ENCODE measurements around the gene AKR7A3.
"Not testable (repeated sequence)": the region's sequence is repeated elsewhere in the genome, so short reads cannot be mapped to it uniquely, and the experiment has no call there.

- TF ChIP-seq CTCF, EP300 (IDR thresholded peaks at IDR 0.05): not testable (repeated sequence)
These were observed 14.6 kb downstream of the AKR7A3 start for GRCh38 chr1:19273844-19274531.

Data from ovary (tissue), 3 donors.